WERI-Rb-1 (cell line): ENCODE results near the gene JAML.

ENCODE experiments used
- DNase-seq: peaks from one replicate; pipeline ENCODE4 v3.0.0-alpha.2; 2020
- H3K27ac ChIP-seq: fragments of 250-450 bp; sonication (Bioruptor Pico); 2 replicates; pipeline ENCODE4 v1.5.1; 2020; ENCODE audit warnings: mild to moderate bottlenecking, moderate library complexity
- H3K27me3 ChIP-seq: fragments of 250-450 bp; sonication (Bioruptor Pico); 2 replicates; pipeline ENCODE4 v1.5.1; 2021; ENCODE audit warnings: mild to moderate bottlenecking, low read depth, moderate library complexity; ENCODE audit not compliant: insufficient read depth, severe bottlenecking
- H3K36me3 ChIP-seq: fragments of 250-450 bp; sonication (Bioruptor Pico); 2 replicates; pipeline ENCODE4 v1.5.1; 2020; ENCODE audit warnings: mild to moderate bottlenecking, moderate library complexity
- H3K4me3 ChIP-seq: 2 replicates; pipeline ENCODE4 v1.5.1; 2011; ENCODE audit warnings: low read depth, mild to moderate bottlenecking, control low read depth, low read length
- H3K9me3 ChIP-seq: fragments of 250-450 bp; sonication (Bioruptor Pico); 2 replicates; pipeline ENCODE4 v1.5.1; 2021; ENCODE audit warnings: mild to moderate bottlenecking, moderate library complexity; ENCODE audit not compliant: severe bottlenecking
- TF ChIP-seq, protein P1 (sequence below): IDR thresholded peaks from 2 replicates; pipeline ENCODE4 v1.5.1; 2011; ENCODE audit warnings: low read depth, mild to moderate bottlenecking, control low read depth, inconsistent platforms, low read length

Gene JAML

DNA sequence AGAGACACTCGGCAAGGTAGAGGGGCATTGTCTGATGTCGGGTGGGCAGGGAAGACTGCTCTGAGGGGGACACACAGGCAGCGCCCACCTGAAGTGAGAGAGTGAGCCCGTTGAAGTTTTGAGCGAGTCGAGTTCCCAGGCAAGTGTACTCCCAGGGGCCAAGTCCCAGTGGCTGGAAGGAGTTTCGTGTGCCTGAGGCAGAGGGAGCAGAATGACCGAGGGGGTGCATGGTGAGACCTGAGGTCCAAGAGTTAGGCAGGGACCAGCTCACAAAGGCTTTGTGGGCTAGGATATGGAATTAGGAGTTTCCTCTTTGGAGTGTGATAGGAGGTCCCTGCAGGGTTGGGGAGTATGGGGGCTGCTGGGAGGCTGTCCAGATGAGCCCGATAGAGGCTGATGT lies 54.6 kb downstream of the JAML start:
- Histone ChIP-seq H3K36me3 (no peaks in the 10 kb centered on the region), H3K27ac (no peak overlapping the region), H3K9me3 (no peaks in the 10 kb centered on the region), H3K27me3 (no peaks in the 10 kb centered on the region), H3K4me3 (no peak overlapping the region)
- TF ChIP-seq, protein P1, sequence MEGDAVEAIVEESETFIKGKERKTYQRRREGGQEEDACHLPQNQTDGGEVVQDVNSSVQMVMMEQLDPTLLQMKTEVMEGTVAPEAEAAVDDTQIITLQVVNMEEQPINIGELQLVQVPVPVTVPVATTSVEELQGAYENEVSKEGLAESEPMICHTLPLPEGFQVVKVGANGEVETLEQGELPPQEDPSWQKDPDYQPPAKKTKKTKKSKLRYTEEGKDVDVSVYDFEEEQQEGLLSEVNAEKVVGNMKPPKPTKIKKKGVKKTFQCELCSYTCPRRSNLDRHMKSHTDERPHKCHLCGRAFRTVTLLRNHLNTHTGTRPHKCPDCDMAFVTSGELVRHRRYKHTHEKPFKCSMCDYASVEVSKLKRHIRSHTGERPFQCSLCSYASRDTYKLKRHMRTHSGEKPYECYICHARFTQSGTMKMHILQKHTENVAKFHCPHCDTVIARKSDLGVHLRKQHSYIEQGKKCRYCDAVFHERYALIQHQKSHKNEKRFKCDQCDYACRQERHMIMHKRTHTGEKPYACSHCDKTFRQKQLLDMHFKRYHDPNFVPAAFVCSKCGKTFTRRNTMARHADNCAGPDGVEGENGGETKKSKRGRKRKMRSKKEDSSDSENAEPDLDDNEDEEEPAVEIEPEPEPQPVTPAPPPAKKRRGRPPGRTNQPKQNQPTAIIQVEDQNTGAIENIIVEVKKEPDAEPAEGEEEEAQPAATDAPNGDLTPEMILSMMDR: no peak
- no peak for DNase-seq

DNA sequence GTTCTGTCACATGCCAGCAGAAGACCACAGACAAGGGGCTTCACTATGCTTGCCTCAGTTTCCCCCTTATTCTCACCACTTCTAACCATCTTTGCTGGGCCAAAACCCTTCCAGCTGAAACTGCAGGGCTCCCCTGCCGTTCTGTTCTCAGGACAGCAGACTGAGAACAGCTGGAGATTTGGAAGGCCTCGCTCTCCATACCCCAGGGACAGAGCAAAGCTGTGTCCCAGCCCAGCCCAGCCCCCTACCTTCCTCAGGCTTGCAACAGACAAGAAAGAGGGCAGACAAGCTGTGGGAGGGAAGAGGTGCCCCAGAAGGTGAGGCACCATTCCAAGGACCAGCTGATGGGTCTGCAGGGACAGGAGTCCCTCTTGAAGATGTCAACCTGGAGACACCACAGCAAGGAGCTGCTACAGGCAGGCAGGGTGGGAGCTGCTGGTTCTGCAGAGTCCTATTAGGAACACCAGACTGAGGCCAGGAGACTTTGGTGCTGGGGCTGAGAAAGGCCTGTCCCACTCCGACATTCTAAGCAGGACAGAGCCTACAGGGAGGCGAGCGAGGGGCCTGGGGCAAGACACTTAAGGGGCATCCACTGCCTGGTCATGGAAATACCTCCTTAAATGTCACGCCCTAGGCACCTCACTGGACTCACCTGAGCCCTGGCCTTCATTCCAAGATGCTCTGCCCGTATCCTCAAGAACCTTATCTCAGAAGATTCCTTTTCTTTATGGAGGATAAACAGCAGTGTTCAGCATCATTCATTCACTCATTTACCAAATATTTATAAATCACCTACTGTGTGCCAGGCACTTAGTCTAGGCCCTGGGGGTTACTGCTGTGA lies 55.3 kb downstream of the JAML start:
- H3K36me3 ChIP-seq: no peaks in the 10 kb centered on the region
- DNase-seq: no peak
- H3K9me3 ChIP-seq: no peaks in the 10 kb centered on the region
- no peaks in the 10 kb centered on the region for H3K27me3 ChIP-seq
- no peak overlapping the region for H3K4me3 ChIP-seq
- no peak overlapping the region for H3K27ac ChIP-seq
- TF ChIP-seq, protein P1: no peak

DNA sequence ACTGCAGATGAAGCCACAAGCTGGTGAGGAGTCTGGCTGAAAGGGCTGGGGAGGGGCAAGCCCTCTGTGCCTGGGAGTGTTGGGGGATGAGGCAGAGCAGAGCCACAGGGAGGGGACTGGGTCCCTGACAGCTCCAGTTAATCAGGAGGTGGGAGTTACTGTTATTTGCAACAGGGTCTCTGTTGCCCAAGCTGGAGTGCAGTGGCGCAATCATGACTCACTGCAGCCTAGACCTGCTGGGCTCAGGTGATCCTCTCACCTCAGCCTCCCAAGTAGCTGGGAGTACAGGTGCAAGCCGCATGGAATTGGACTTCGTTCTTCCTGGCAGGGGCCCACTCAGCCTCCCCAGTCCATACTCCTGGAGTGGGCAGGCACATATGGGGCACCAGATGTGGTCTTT lies 56.1 kb downstream of the JAML start:
- DNase-seq: no peak
- Histone ChIP-seq H3K9me3 (no peaks in the 10 kb centered on the region), H3K4me3 (no peak overlapping the region), H3K27me3 (no peaks in the 10 kb centered on the region), H3K36me3 (no peaks in the 10 kb centered on the region), H3K27ac (no peak overlapping the region)
- TF ChIP-seq, protein P1: no peak

DNA sequence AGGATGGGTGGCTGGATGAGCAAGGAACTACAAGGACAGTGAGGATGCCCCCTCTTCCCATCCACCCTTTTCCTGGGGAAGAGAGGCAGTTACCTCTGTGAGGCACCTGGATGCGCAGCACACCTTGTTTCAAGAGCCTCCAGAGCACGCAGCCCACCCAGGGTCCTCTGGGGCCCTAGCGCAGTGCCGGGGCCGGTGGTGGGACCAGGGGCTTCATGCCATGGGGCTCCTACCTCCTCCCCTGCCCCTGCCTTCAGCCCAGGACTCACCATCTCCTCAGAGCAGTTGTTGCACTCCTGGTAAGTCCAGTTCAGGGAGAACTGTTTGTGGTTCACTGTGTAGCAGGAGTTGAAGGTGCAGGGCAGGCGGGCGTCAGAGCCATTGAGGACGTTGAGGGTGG lies 56.5 kb downstream of the JAML start:
- no peak overlapping the region for H3K27ac ChIP-seq
- H3K4me3 ChIP-seq: no peak overlapping the region
- no peak for DNase-seq
- no peaks in the 10 kb centered on the region for H3K36me3 ChIP-seq
- TF ChIP-seq, protein P1: no peak
- H3K27me3 ChIP-seq: no peaks in the 10 kb centered on the region
- H3K9me3 ChIP-seq: no peaks in the 10 kb centered on the region

DNA sequence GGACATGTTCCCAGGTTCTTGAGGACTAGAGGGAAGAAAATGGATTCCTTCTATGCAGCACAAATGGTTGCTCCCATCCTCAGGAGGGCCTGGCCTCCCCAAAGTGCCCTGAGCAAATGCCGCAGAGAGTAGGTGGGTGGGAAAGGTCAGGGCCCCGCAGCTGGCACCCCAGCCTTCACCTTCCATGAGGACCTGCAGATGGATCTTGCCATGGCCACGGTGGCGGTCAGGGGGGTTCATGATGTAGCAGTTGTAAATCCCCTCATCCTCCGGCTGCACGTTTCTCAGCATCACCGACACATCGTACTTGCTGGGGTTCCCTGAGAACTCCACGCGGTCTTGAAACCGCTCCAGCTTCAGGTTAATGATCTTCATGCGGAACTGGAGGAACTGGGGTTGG lies 56.9 kb downstream of the JAML start:
- DNase-seq: no peak
- Histone ChIP-seq H3K36me3 (no peaks in the 10 kb centered on the region), H3K9me3 (no peaks in the 10 kb centered on the region), H3K27me3 (no peaks in the 10 kb centered on the region), H3K4me3 (no peak overlapping the region), H3K27ac (no peak overlapping the region)
- TF ChIP-seq, protein P1: no peak

DNA sequence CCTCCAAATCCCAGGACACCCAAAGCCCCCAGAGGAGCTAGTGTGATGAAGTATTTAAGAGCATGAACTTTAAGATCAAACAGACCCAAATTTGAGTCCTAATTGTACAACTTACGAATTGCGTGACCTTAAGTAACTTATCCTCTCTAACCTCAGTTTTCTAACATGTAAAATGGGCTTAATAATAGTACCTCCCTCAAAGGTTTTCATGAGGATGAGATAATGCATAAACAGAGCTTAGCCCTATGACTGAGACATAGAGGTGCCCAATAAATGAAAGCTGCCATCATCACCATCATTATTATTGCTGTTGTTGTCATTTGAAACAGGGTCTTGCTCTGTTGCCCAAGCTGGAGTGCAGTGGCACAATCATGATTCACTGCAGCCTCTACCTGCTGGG lies 57.6 kb downstream of the JAML start:
- Histone ChIP-seq H3K27ac (no peak overlapping the region), H3K36me3 (no peaks in the 10 kb centered on the region), H3K4me3 (no peak overlapping the region), H3K27me3 (no peaks in the 10 kb centered on the region), H3K9me3 (no peaks in the 10 kb centered on the region)
- DNase-seq: no peak
- TF ChIP-seq, protein P1: no peak
